ENCODE measurements around the gene RBMS1. TPM values are rescaled to one million over a fixed set of nuclear protein-coding genes. Genes with fewer than 3 reads are reported as not detected.
A peak's percentile ranks its signal among the peaks of the same experiment; 100 is the strongest.

Gene RBMS1
- total and polyA plus RNA-seq, 7 donors, result 4.4 to 91.8 (median 69.2) TPM

DNA sequence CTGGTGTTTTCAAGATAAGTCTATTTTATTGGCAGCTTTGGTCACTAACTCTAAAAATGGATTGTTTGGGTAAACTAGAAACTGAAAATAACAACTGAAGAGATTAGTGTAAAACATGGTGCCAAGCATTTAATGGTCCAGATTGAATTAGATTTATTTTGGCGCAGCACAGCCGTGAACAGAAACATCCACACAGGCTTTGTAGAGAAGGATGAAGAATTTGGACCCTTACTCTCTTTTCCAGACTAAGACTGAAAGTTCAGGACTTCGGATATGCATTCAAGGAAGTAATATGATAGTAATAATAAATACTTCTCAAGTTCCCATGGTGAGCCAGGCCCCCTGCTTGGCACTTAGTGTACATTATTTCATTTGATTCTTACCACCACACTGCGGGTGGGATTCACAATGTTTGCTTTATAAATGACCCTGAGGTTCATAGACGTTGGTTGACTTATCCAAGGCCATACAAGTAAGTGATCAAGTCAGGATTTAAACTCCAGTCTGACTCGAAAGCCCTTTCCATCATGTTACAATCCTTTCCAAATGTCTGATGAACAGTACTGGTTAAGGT lies 239.3 kb downstream of the RBMS1 start:
- intact Hi-C loops (cut with DNase I), result loop anchor here (5.0 kb wide), 1 partner anchor 808 kb away; no protein-coding TSS in a partner anchor
- H3K27ac ChIP-seq, result no peak overlapping the region
- WGBS, 2 donors, result 77 to 82% methylated on average over 6 of the region's 6 CpGs
- DNase-seq, result no peak
- no peaks in the 10 kb centered on the region for H3K36me3 ChIP-seq
- H3K27me3 ChIP-seq, result no peaks in the 10 kb centered on the region
- peaks cover 0 to 15% (median 6%) of the 10 kb centered on the region in 4 donors for H3K4me1 ChIP-seq
- H3K4me3 ChIP-seq, result no peak overlapping the region
- TF ChIP-seq POLR2A (IDR thresholded peaks at IDR 0.05) (no peak), EP300 (IDR thresholded peaks at IDR 0.05) (no peak), POLR2AphosphoS5 (IDR thresholded peaks at IDR 0.05) (no peak)
- TF ChIP-seq, protein P1, sequence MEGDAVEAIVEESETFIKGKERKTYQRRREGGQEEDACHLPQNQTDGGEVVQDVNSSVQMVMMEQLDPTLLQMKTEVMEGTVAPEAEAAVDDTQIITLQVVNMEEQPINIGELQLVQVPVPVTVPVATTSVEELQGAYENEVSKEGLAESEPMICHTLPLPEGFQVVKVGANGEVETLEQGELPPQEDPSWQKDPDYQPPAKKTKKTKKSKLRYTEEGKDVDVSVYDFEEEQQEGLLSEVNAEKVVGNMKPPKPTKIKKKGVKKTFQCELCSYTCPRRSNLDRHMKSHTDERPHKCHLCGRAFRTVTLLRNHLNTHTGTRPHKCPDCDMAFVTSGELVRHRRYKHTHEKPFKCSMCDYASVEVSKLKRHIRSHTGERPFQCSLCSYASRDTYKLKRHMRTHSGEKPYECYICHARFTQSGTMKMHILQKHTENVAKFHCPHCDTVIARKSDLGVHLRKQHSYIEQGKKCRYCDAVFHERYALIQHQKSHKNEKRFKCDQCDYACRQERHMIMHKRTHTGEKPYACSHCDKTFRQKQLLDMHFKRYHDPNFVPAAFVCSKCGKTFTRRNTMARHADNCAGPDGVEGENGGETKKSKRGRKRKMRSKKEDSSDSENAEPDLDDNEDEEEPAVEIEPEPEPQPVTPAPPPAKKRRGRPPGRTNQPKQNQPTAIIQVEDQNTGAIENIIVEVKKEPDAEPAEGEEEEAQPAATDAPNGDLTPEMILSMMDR (IDR thresholded peaks at IDR 0.05), result no peak
- H3K9me3 ChIP-seq, result no peaks in the 10 kb centered on the region

DNA sequence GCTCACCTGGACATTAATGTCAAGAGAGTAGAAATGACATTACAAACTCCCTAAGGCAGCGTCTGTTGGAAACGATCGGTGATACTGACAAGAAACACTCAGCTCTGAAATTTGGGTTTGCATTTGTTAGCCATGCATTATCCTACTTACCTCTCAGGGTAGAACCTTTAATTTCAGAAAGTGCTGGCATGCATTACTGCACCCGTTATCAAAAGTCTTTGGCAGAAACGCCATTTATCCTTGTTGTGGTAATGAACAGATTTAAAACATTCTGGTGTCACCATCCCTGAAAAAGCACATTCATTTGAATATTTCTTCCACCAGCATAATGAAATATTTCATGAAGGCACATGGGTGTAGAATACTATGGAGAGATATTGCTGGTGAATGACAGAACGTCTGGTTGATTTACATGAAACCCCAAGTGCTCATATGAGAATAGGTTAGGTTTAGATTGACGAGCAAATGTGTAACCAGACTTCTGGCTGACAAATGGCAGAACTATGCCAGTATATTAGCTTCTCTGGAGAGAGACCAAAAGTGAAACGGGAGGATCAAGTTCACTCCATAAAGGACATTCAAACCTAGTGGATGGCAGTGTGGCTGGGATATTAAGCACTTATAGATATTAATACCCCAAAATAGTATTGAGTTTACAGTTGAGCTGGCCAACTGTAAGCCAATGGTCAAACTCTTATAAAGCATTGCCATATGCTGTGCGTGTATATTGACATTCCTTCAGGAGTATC lies 240.0 kb downstream of the RBMS1 start:
- H3K27me3 ChIP-seq, result no peaks in the 10 kb centered on the region
- H3K27ac ChIP-seq, result no peak overlapping the region
- intact Hi-C loops (cut with DNase I), result loop anchor here (5.0 kb wide), 1 partner anchor 809 kb away; no protein-coding TSS in a partner anchor
- no peaks in the 10 kb centered on the region for H3K9me3 ChIP-seq
- no peak for DNase-seq
- H3K36me3 ChIP-seq, result no peaks in the 10 kb centered on the region
- H3K4me1 ChIP-seq, result peaks cover 0 to 15% (median 6%) of the 10 kb centered on the region in 4 donors
- no peak overlapping the region for H3K4me3 ChIP-seq
- 47 to 77% methylated on average over 9 of the region's 9 CpGs for WGBS, 2 donors
- TF ChIP-seq, protein P1 (IDR thresholded peaks at IDR 0.05), result no peak
- no peak for TF ChIP-seq POLR2A (IDR thresholded peaks at IDR 0.05)
- no peak for TF ChIP-seq POLR2AphosphoS5 (IDR thresholded peaks at IDR 0.05)
- TF ChIP-seq EP300 (IDR thresholded peaks at IDR 0.05), result no peak

DNA sequence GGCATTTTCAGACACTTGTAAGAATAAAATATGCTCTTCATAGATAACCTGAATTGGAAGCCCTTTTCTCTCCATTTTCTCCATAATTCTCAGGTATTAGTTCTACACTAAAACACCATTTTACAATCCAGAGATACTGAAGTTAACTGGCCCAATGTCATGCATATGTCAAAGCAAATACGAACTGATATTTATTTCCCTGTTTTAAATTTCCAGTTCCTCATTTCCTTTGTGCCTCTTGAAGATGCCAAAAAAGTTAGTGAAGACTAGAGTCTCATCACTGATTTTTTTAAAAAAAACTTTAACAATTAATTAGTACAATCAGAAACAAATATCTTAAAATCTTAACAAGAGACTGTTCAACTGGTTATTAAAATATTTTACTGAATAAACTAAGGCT lies 240.7 kb downstream of the RBMS1 start:
- H3K4me3 ChIP-seq, result no peak overlapping the region
- 36 to 57% methylated on average over 1 of the region's 1 CpG for WGBS, 2 donors
- TF ChIP-seq EP300 (IDR thresholded peaks at IDR 0.05) (no peak), POLR2A (IDR thresholded peaks at IDR 0.05) (no peak), POLR2AphosphoS5 (IDR thresholded peaks at IDR 0.05) (no peak)
- TF ChIP-seq, protein P1 (IDR thresholded peaks at IDR 0.05), result no peak
- no peaks in the 10 kb centered on the region for H3K36me3 ChIP-seq
- peaks cover 0 to 15% (median 6%) of the 10 kb centered on the region in 4 donors for H3K4me1 ChIP-seq
- H3K9me3 ChIP-seq, result no peaks in the 10 kb centered on the region
- intact Hi-C loops (cut with DNase I), result loop anchor here (1.0 to 5.0 kb wide), 3 partner anchors 717 to 809 kb away; no protein-coding TSS in a partner anchor
- H3K27me3 ChIP-seq, result no peaks in the 10 kb centered on the region
- no peak for DNase-seq
- no peak overlapping the region for H3K27ac ChIP-seq

DNA sequence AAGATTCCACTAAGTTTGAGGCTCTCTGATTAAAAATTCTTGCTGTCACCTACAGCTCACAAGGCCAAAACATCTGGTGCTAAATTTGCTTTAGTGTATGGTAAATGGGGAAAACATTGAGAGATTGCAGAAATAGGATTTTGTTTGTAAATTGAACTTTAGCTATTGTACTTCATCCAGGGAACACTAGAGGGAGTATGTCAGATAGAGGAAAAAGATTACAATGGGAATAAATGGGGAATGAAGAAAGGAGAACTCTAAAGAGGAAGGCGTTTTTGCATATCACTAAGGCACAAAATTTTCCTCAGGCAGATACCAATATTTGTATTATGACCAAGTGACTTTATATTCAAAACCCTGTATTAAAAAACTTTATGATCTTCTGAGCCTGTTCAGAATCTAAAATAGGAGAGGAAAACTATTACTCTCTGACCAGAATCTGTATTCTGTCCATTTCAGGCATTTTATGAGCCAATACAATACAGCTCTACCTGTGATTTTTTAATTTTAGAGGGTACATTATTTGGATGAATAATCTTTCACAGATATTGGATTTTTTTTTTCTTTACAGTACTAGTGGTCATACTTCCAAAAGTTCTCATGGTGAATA lies 241.2 kb downstream of the RBMS1 start:
- H3K4me1 ChIP-seq, result peaks cover 0 to 15% (median 8%) of the 10 kb centered on the region in 4 donors
- no peak for DNase-seq
- TF ChIP-seq EP300 (IDR thresholded peaks at IDR 0.05), result no peak
- TF ChIP-seq, protein P1 (IDR thresholded peaks at IDR 0.05), result peak; percentile 70 to 84 (median 80)
- peak in 1 of 4 donors; percentile 11 for TF ChIP-seq POLR2AphosphoS5 (IDR thresholded peaks at IDR 0.05)
- H3K27me3 ChIP-seq, result no peaks in the 10 kb centered on the region
- no peaks in the 10 kb centered on the region for H3K36me3 ChIP-seq
- 4 to 9% methylated on average over 1 of the region's 1 CpG for WGBS, 2 donors
- H3K4me3 ChIP-seq, result no peak overlapping the region
- no peaks in the 10 kb centered on the region for H3K9me3 ChIP-seq
- no peak overlapping the region for H3K27ac ChIP-seq
- intact Hi-C loops (cut with DNase I), result loop anchor here (1.0 to 5.0 kb wide), 3 partner anchors 718 to 810 kb away; no protein-coding TSS in a partner anchor

All from sigmoid colon (tissue), 7 donors.